ENCODE data around the gene WDR45B. TPM values are rescaled to one million over a fixed set of nuclear protein-coding genes. Genes with fewer than 3 reads are reported as not detected.

WDR45B gene
- total RNA-seq, 1 experiment from 2014 or later, result 110 TPM

DNA sequence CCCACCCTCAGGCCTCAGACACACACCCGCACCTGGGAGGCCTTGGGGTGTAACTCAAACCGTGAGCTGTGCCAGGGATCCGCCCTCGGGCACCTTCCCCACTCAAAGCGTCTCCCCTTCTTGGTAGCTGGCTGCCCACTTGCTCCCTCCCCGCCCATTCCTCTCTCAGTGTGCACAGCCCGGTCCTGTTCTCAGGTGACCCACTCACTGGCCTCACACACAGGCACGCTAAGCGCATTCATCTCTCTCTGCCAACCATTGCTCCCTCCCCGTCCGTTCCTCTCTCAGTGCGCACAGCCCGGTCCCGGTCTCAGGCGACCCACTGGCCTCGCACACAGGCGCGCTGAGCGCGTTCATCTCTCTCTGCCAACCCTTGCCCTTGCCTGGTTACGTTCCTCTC lies 20.8 kb downstream of the WDR45B start:
- no peak overlapping the region for H3K4me2 ChIP-seq (ENCODE audit: insufficient read depth, insufficient read length, low read length)
- H3K36me3 Mint-ChIP-seq (ENCODE audit: insufficient read depth in 1 of 3, low read depth in 3 of 3), result peaks cover 26 to 67% (median 62%) of the 10 kb centered on the region in 3 experiments; a peak in 6 of 7 replicates
- H2BK12ac ChIP-seq (ENCODE audit: insufficient read length, low read depth, low read length), result no peak overlapping the region
- peak overlapping the region in 1 of 3 experiments; percentile 66; a peak in 2 of 7 replicates for H3K27ac Mint-ChIP-seq
- H2AK5ac ChIP-seq (ENCODE audit: insufficient read length, low read length), result no peak overlapping the region
- no peaks in the 10 kb centered on the region for H3K27me3 ChIP-seq (ENCODE audit: insufficient read depth, low read length)
- H3T11ph ChIP-seq (ENCODE audit: low read length), result no peak overlapping the region
- H2BK120ac ChIP-seq (ENCODE audit: low read depth, low read length, poor library complexity, severe bottlenecking), result no peak overlapping the region
- H3K9me3 Mint-ChIP-seq, result no peaks in the 10 kb centered on the region
- H3K79me2 ChIP-seq (ENCODE audit: insufficient read depth, low read length), result peaks cover 3% of the 10 kb centered on the region; the same call in 1 of the 2 replicates
- TF ChIP-seq, protein P1, sequence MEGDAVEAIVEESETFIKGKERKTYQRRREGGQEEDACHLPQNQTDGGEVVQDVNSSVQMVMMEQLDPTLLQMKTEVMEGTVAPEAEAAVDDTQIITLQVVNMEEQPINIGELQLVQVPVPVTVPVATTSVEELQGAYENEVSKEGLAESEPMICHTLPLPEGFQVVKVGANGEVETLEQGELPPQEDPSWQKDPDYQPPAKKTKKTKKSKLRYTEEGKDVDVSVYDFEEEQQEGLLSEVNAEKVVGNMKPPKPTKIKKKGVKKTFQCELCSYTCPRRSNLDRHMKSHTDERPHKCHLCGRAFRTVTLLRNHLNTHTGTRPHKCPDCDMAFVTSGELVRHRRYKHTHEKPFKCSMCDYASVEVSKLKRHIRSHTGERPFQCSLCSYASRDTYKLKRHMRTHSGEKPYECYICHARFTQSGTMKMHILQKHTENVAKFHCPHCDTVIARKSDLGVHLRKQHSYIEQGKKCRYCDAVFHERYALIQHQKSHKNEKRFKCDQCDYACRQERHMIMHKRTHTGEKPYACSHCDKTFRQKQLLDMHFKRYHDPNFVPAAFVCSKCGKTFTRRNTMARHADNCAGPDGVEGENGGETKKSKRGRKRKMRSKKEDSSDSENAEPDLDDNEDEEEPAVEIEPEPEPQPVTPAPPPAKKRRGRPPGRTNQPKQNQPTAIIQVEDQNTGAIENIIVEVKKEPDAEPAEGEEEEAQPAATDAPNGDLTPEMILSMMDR (conservative IDR thresholded peaks at IDR 0.05), result no peak
- H3K23me2 ChIP-seq (ENCODE audit: insufficient read length, low read depth, low read length, poor library complexity, severe bottlenecking), result no peaks in the 10 kb centered on the region
- H3K23ac ChIP-seq (ENCODE audit: insufficient read length, low read depth, low read length), result no peak overlapping the region
- H2BK20ac ChIP-seq (ENCODE audit: low read depth, low read length, poor library complexity, severe bottlenecking), result no peak overlapping the region
- H4K5ac ChIP-seq (ENCODE audit: insufficient read length, low read depth, low read length), result no peak overlapping the region
- no peaks in the 10 kb centered on the region for H4K20me1 ChIP-seq (ENCODE audit: control insufficient read depth, insufficient read depth, insufficient read length)
- H2BK15ac ChIP-seq (ENCODE audit: low read depth, low read length), result no peak overlapping the region
- no peak overlapping the region for H3K27ac ChIP-seq (ENCODE audit: insufficient read length, low read depth, low read length)
- H3K14ac ChIP-seq (ENCODE audit: insufficient read depth, low read length), result no peak overlapping the region
- H2AFZ ChIP-seq (ENCODE audit: low read length), result no peak overlapping the region
- H3K9ac ChIP-seq (ENCODE audit: extremely low read depth, insufficient read length, low read length), result no peak overlapping the region
- no peaks in the 10 kb centered on the region for H3K4me1 ChIP-seq (ENCODE audit: insufficient read depth, low read length)
- H3K56ac ChIP-seq (ENCODE audit: insufficient read length, low read depth, low read length), result no peak overlapping the region
- DNase-seq, result no peak
- no peak overlapping the region for H2BK5ac ChIP-seq (ENCODE audit: insufficient read length, low read length)
- no peaks in the 10 kb centered on the region for H3K27me3 Mint-ChIP-seq (ENCODE audit: low read depth)
- no CpG with 5 or more reads among the region's 21 CpGs for WGBS (ENCODE audit: extremely low coverage, insufficient read length, low lambda C conversion rate)
- no peak overlapping the region for H4K8ac ChIP-seq (replicated peaks; ENCODE audit: insufficient read length, low read depth, low read length)
- no peak overlapping the region for H3K4ac ChIP-seq (ENCODE audit: low read depth, low read length)
- no peak overlapping the region for H3K4me3 Mint-ChIP-seq
- no peaks in the 10 kb centered on the region for H3K9me3 ChIP-seq (ENCODE audit: control insufficient read depth, low read depth, low read length)
- no peak overlapping the region for H3K18ac ChIP-seq (ENCODE audit: insufficient read length, low read depth, low read length)
- H3K4me1 Mint-ChIP-seq, result no peaks in the 10 kb centered on the region
- H3K79me1 ChIP-seq (ENCODE audit: insufficient read depth, low read depth, low read length, poor library complexity, severe bottlenecking), result peaks cover 4% of the 10 kb centered on the region
- no peak overlapping the region for H4K91ac ChIP-seq (ENCODE audit: insufficient read length, low read depth, low read length)
